GM12878 (cell line): ENCODE data around the gene CFAP54. TPM values are rescaled to one million over a fixed set of nuclear protein-coding genes. Genes with fewer than 3 reads are reported as not detected.

ENCODE experiments used
- BACH1 ChIP-seq: fragments of 450-650 bp; IDR thresholded peaks from 2 replicates; pipeline ENCODE4 v1.6.1; 2017; ENCODE audit warnings: mild to moderate bottlenecking, borderline replicate concordance
- CHD2 ChIP-seq: IDR thresholded peaks from 2 replicates; pipeline ENCODE4 v1.6.1; 2011; ENCODE audit warnings: low read depth, low read length, improper control_type of control experiment, borderline replicate concordance
- FOS ChIP-seq: IDR thresholded peaks from 3 replicates; pipeline ENCODE4 v1.6.1; 2011; ENCODE audit warnings: borderline replicate concordance; ENCODE audit not compliant: insufficient read length; ENCODE audit errors: extremely low read depth
- JUND ChIP-seq: IDR thresholded peaks from 2 replicates; pipeline ENCODE4 v1.6.1; 2012; ENCODE audit warnings: low read depth, mild to moderate bottlenecking, low read length, improper control_type of control experiment, moderate library complexity
- MEF2A ChIP-seq: IDR thresholded peaks from 2 replicates; pipeline ENCODE4 v1.6.1; 2011; ENCODE audit warnings: low read depth, mild to moderate bottlenecking, low read length, moderate library complexity; ENCODE audit not compliant: insufficient read depth
- MTA2 ChIP-seq: fragments of 450-650 bp; IDR thresholded peaks from 2 replicates; pipeline ENCODE4 v1.6.1; 2016; ENCODE audit warnings: low read depth, mild to moderate bottlenecking, moderate library complexity
- MXI1 ChIP-seq: fragments of 150-350 bp; IDR thresholded peaks from 2 replicates; pipeline ENCODE4 v1.6.1; 2011; ENCODE audit warnings: low read depth, mild to moderate bottlenecking, inconsistent platforms, low read length, improper control_type of control experiment
- MYC ChIP-seq: IDR thresholded peaks from 2 replicates; pipeline ENCODE4 v1.6.1; 2011; ENCODE audit warnings: mild to moderate bottlenecking, low read length, moderate library complexity, inconsistent platforms; ENCODE audit not compliant: insufficient read depth, insufficient replicate concordance, insufficient read length, severe bottlenecking
- NFIC ChIP-seq: IDR thresholded peaks from 2 replicates; pipeline ENCODE4 v1.6.1; 2012; ENCODE audit warnings: low read depth, mild to moderate bottlenecking, inconsistent platforms, low read length, moderate library complexity
- NRF1 ChIP-seq: conservative IDR thresholded peaks from 2 replicates; pipeline ENCODE4 v1.6.1; 2011; ENCODE audit warnings: mild to moderate bottlenecking, low read depth, low read length, improper control_type of control experiment
- PAX5 ChIP-seq: IDR thresholded peaks from 2 replicates; pipeline ENCODE4 v1.6.1; 2011; ENCODE audit warnings: low read depth, low read length, borderline replicate concordance
- RAD21 ChIP-seq: IDR thresholded peaks from 2 replicates; pipeline ENCODE4 v1.6.1; 2011; ENCODE audit warnings: mild to moderate bottlenecking, low read depth, low read length, moderate library complexity; ENCODE audit not compliant: insufficient read depth
- RFX5 ChIP-seq: IDR thresholded peaks from 2 replicates; pipeline ENCODE4 v1.6.1; 2011; ENCODE audit warnings: low read depth, low read length, improper control_type of control experiment
- SIX5 ChIP-seq: IDR thresholded peaks from 2 replicates; pipeline ENCODE4 v1.6.1; 2011; ENCODE audit warnings: mild to moderate bottlenecking, low read depth, low read length, moderate library complexity; ENCODE audit not compliant: severe bottlenecking
- SUZ12 ChIP-seq: fragments of 200-600 bp; sonication (generic); IDR thresholded peaks from one replicate; pipeline ENCODE4 v1.6.1; 2018; ENCODE audit warnings: antibody characterized with exemption, mild to moderate bottlenecking; ENCODE audit not compliant: unreplicated experiment
- ZNF274 ChIP-seq: IDR thresholded peaks from one replicate; pipeline ENCODE4 v1.8.0; 2011; ENCODE audit not compliant: insufficient read length, insufficient read depth
- ZNF622 ChIP-seq: fragments of 450-650 bp; IDR thresholded peaks from 2 replicates; pipeline ENCODE4 v1.6.1; 2017; ENCODE audit warnings: mild to moderate bottlenecking, inconsistent platforms
- polyA plus RNA-seq, 11 experiments: library from polyadenylated mRNA; depleted of rRNA in 4 of 11; unstranded in 6 of 11; stranded (reverse) in 5 of 11; fragments of >200 nt; fragmentation: Nextera tagmentation in 4 of 11; fragmentation: Illumina TruSeq in 1 of 11; extraction: Ambion mirVana in 4 of 11; extraction: Trizol in 1 of 11; gene quantifications; 1 replicate in 1 of 11; 2 replicates in 10 of 11; pipeline versions ENCODE4 v1.2.1 to v1.2.3, GENCODE V29; 2011 to 2016; ENCODE audit warnings: inconsistent platforms in 2 of 11, missing spikeins in 2 of 11, low read depth in 1 of 11
- total RNA-seq, 4 experiments: library from RNA; depleted of rRNA in 3 of 4; stranded (reverse); fragments of >200 nt in 3 of 4; fragmentation: Illumina TruSeq in 1 of 4; extraction: Trizol in 1 of 4; gene quantifications; 2 replicates each; pipeline versions ENCODE4 v1.2.1 to v1.2.3, GENCODE V29; 2013 to 2021
- TF ChIP-seq, protein P1 (sequence below): fragments of 450-650 bp; formaldehyde crosslinking; IDR thresholded peaks from 2 replicates; pipeline ENCODE4 v1.4.0; 2022; ENCODE audit warnings: mild to moderate bottlenecking, moderate library complexity
- TF ChIP-seq, protein P2 (sequence below): fragments of 450-650 bp; IDR thresholded peaks from 2 replicates; pipeline ENCODE4 v1.6.1; 2017; ENCODE audit warnings: mild to moderate bottlenecking, moderate library complexity
- TF ChIP-seq, protein P3 (sequence below): fragments of 450-650 bp; IDR thresholded peaks from 2 replicates; pipeline ENCODE4 v1.6.1; 2017; ENCODE audit warnings: antibody characterized with exemption, mild to moderate bottlenecking, moderate library complexity

Gene CFAP54
- total and polyA plus RNA-seq, 10 of the 15 experiments (the other 5 are each of a cell fraction or from before 2014, with no cell fraction given): 0.19 to 1.5 (median 0.56) TPM

DNA sequence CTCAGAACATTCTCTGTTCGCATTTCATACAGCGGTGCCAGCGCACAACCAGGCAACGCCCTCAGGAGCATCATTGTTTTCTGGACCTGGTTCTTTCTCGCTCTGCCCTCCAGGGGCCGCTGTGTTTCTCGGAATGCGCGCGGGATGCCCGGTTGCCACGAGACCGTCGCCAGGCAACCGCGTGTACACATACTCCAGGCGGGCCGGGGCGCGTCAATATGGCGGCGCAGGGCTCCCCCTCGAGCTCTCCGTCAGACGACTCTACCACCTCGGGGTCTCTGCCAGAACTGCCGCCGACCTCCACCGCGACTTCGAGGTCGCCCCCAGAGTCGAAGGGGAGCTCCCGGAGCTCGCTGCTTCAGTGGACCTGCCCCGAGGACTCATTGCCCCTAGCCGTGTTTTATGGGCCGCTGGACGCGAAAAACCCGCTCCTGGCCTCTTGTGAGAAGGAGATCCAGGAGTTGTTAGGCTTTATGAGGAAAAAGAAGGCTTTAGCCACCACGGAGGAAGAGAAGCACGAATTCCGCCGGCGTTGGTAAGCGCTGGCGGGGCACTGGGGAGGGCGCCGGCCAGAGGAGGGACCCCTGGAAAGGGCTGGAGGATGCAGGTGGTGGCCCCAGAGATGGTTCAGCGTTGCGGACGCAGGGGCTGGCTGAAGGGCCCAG lies at the start of gene CFAP54 (continued):
- TF ChIP-seq, protein P1, sequence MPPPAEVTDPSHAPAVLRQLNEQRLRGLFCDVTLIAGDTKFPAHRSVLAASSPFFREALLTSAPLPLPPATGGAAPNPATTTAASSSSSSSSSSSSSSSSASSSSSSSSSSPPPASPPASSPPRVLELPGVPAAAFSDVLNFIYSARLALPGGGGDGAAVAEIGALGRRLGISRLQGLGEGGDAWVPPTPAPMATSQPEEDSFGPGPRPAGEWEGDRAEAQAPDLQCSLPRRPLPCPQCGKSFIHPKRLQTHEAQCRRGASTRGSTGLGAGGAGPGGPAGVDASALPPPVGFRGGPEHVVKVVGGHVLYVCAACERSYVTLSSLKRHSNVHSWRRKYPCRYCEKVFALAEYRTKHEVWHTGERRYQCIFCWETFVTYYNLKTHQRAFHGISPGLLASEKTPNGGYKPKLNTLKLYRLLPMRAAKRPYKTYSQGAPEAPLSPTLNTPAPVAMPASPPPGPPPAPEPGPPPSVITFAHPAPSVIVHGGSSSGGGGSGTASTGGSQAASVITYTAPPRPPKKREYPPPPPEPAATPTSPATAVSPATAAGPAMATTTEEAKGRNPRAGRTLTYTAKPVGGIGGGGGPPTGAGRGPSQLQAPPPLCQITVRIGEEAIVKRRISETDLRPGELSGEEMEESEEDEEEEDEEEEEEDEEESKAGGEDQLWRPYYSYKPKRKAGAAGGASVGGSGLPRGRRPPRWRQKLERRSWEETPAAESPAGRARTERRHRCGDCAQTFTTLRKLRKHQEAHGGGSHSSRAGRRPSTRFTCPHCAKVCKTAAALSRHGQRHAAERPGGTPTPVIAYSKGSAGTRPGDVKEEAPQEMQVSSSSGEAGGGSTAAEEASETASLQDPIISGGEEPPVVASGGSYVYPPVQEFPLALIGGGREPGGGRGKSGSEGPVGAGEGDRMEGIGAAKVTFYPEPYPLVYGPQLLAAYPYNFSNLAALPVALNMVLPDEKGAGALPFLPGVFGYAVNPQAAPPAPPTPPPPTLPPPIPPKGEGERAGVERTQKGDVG (CRISPR knock-in tag): no peak
- TF ChIP-seq RFX5 (0 out of 2 replicates have a peak, but pooled peaks have one; percentile 30), ZNF622 (no peak), NFIC (no peak), MYC (no peak), RAD21 (peak; percentile 80), SUZ12 (no peak), CHD2 (peak; percentile 61; the same call in 1 of the 2 replicates), PAX5 (no peak), MEF2A (no peak), JUND (0 out of 2 replicates have a peak, but pooled peaks have one; percentile 29), NRF1 (no peak), MXI1 (peak; percentile 99), MTA2 (no peak), BACH1 (no peak; the same call in 1 of the 2 replicates), FOS (no peak), ZNF274 (no peak), SIX5 (peak; percentile 18)
- TF ChIP-seq, protein P2, sequence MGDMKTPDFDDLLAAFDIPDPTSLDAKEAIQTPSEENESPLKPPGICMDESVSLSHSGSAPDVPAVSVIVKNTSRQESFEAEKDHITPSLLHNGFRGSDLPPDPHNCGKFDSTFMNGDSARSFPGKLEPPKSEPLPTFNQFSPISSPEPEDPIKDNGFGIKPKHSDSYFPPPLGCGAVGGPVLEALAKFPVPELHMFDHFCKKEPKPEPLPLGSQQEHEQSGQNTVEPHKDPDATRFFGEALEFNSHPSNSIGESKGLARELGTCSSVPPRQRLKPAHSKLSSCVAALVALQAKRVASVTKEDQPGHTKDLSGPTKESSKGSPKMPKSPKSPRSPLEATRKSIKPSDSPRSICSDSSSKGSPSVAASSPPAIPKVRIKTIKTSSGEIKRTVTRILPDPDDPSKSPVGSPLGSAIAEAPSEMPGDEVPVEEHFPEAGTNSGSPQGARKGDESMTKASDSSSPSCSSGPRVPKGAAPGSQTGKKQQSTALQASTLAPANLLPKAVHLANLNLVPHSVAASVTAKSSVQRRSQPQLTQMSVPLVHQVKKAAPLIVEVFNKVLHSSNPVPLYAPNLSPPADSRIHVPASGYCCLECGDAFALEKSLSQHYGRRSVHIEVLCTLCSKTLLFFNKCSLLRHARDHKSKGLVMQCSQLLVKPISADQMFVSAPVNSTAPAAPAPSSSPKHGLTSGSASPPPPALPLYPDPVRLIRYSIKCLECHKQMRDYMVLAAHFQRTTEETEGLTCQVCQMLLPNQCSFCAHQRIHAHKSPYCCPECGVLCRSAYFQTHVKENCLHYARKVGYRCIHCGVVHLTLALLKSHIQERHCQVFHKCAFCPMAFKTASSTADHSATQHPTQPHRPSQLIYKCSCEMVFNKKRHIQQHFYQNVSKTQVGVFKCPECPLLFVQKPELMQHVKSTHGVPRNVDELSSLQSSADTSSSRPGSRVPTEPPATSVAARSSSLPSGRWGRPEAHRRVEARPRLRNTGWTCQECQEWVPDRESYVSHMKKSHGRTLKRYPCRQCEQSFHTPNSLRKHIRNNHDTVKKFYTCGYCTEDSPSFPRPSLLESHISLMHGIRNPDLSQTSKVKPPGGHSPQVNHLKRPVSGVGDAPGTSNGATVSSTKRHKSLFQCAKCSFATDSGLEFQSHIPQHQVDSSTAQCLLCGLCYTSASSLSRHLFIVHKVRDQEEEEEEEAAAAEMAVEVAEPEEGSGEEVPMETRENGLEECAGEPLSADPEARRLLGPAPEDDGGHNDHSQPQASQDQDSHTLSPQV: no peak
- TF ChIP-seq, protein P3, sequence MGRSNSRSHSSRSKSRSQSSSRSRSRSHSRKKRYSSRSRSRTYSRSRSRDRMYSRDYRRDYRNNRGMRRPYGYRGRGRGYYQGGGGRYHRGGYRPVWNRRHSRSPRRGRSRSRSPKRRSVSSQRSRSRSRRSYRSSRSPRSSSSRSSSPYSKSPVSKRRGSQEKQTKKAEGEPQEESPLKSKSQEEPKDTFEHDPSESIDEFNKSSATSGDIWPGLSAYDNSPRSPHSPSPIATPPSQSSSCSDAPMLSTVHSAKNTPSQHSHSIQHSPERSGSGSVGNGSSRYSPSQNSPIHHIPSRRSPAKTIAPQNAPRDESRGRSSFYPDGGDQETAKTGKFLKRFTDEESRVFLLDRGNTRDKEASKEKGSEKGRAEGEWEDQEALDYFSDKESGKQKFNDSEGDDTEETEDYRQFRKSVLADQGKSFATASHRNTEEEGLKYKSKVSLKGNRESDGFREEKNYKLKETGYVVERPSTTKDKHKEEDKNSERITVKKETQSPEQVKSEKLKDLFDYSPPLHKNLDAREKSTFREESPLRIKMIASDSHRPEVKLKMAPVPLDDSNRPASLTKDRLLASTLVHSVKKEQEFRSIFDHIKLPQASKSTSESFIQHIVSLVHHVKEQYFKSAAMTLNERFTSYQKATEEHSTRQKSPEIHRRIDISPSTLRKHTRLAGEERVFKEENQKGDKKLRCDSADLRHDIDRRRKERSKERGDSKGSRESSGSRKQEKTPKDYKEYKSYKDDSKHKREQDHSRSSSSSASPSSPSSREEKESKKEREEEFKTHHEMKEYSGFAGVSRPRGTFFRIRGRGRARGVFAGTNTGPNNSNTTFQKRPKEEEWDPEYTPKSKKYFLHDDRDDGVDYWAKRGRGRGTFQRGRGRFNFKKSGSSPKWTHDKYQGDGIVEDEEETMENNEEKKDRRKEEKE: no peak
